ENCODE results near the gene EME2. TPM values are rescaled to one million over a fixed set of nuclear protein-coding genes. Genes with fewer than 3 reads are reported as not detected.
A peak's percentile ranks its signal among the peaks of the same experiment; 100 is the strongest.

EME2 gene
- total RNA-seq, 1 experiment from 2014 or later = 36.3 TPM

- no peak for TF ChIP-seq EZH2phosphoT487 (IDR thresholded peaks at IDR 0.05; ENCODE audit: borderline replicate concordance)
These were observed 36.1 kb downstream of the EME2 start (continued) for GRCh38 chr16:1808691-1809090.

- ATAC-seq (peak; percentile 81), DNase-seq (ENCODE audit: low read depth, low spot score) (no peak)
- ChIA-PET POLR2A (no interaction called here), CTCF (no interaction called here), RAD21 (ENCODE audit: low non-redundant PET in 1 of 2, low total read pairs in 2 of 2, uncharacterized antibody in 2 of 2, unreplicated experiment in 2 of 2) (no interaction called here)
- H2AFZ ChIP-seq (ENCODE audit: low read depth, low read length, poor library complexity, severe bottlenecking) = no peak overlapping the region
- H3K9me3 ChIP-seq (ENCODE audit: control insufficient read depth in 1 of 2, insufficient read depth in 1 of 2, low read depth in 1 of 2, low read length in 2 of 2) = no peaks in the 10 kb centered on the region
- no peaks in the 10 kb centered on the region for H3K9me2 ChIP-seq (ENCODE audit: insufficient read depth)
- H3K79me2 ChIP-seq (ENCODE audit: insufficient read depth, low read length) = no peaks in the 10 kb centered on the region
- no peaks in the 10 kb centered on the region for H3K36me3 ChIP-seq (ENCODE audit: control insufficient read depth in 1 of 2, insufficient read depth in 2 of 2, low read length in 2 of 2)
- BruUV-seq (replicated peaks) = no TSS peak
- H3K4me2 ChIP-seq (ENCODE audit: low read length) = no peak overlapping the region
- peaks cover 6 to 10% of the 10 kb centered on the region in 2 experiments; a peak in 3 of 4 replicates for H3K4me1 ChIP-seq (ENCODE audit: control insufficient read depth in 1 of 2, insufficient read depth in 2 of 2, low read length in 2 of 2)
- H3K4me3 ChIP-seq (replicated peaks in 1 of 2; ENCODE audit: low read depth in 1 of 2, low read length in 2 of 2) = no peak overlapping the region
- H4K20me1 ChIP-seq (ENCODE audit: insufficient read depth) = no peaks in the 10 kb centered on the region
- TF ChIP-seq POLR2A (IDR thresholded peaks at IDR 0.05; ENCODE audit: borderline replicate concordance, extremely low read depth, insufficient read depth, insufficient read length) = no peak
- TF ChIP-seq TCF7L2 (IDR thresholded peaks at IDR 0.05; ENCODE audit: borderline replicate concordance, extremely low read depth, insufficient read depth, insufficient read length) = no peak
- TF ChIP-seq REST (IDR thresholded peaks at IDR 0.05; ENCODE audit: low read depth) = no peak
- TF ChIP-seq RAD21 (IDR thresholded peaks at IDR 0.05; ENCODE audit: low read depth) = no peak
- TF ChIP-seq EGR1 (IDR thresholded peaks at IDR 0.05; ENCODE audit: low read depth) = no peak
- no peak for TF ChIP-seq EZH2 (IDR thresholded peaks at IDR 0.05)
- no peak for TF ChIP-seq CBX3 (IDR thresholded peaks at IDR 0.05; ENCODE audit: low read depth)
- no peak for TF ChIP-seq JUND (IDR thresholded peaks at IDR 0.05)
- no peak for TF ChIP-seq ZNF274 (IDR thresholded peaks at IDR 0.05; ENCODE audit: low read depth, low read length)
- TF ChIP-seq ZBTB33 (IDR thresholded peaks at IDR 0.05; ENCODE audit: extremely low read depth, insufficient replicate concordance, low read length) = no peak
- TF ChIP-seq SIN3A (IDR thresholded peaks at IDR 0.05; ENCODE audit: low read depth) = no peak
- TF ChIP-seq CEBPB (IDR thresholded peaks at IDR 0.05; ENCODE audit: low read depth) = no peak
- intact Hi-C loops (cut with micrococcal nuclease) = no loop called here
- no peak overlapping the region for H3K27ac ChIP-seq (ENCODE audit: low read depth, low read length)
- no peak overlapping the region for H3K9ac ChIP-seq (ENCODE audit: low read length)
- no peaks in the 10 kb centered on the region for H3K27me3 ChIP-seq (ENCODE audit: insufficient read depth, low read length)
These were observed 36.7 kb downstream of the EME2 start for GRCh38 chr16:1809281-1809801.
